Psoas muscle (tissue), 8 donors: ENCODE measurements around the gene GAPDH. TPM values are rescaled to one million over a fixed set of nuclear protein-coding genes. Genes with fewer than 3 reads are reported as not detected.
A peak's percentile ranks its signal among the peaks of the same experiment; 100 is the strongest.

Source experiments
- ATAC-seq, 4 donors: fragments of 200-7000 bp; cut with Tn5 transposase; one replicate each; pipeline ENCODE4 v1.9.1; 2020; ENCODE audit warnings: moderate library complexity in 3 of 4, mild to moderate bottlenecking in 2 of 4
- DNase-seq, 2 donors: peaks; one replicate each; pipeline ENCODE4 v3.0.0-alpha.2; 2020
- H3K27ac ChIP-seq: fragments of 200-600 bp; one replicate; pipeline ENCODE4 v1.8.0; 2022
- H3K27me3 ChIP-seq, 3 donors: fragments of 200-600 bp in 1 of 3; one replicate each; pipeline versions ENCODE4 v1.6.1 to v1.8.0; 2013 to 2022; ENCODE audit warnings: low read length in 2 of 3, mild to moderate bottlenecking in 2 of 3, moderate library complexity in 1 of 3; ENCODE audit not compliant: insufficient read depth in 3 of 3
- H3K36me3 ChIP-seq, 2 donors: fragments of 200-600 bp in 1 of 2; one replicate each; pipeline versions ENCODE4 v1.6.1 to v1.8.0; 2013 to 2022; ENCODE audit warnings: low read depth in 1 of 2, mild to moderate bottlenecking in 1 of 2, moderate library complexity in 1 of 2; ENCODE audit not compliant: insufficient read depth in 1 of 2
- H3K4me1 ChIP-seq: fragments of 200-600 bp; one replicate; pipeline ENCODE4 v1.8.0; 2022
- H3K4me3 ChIP-seq: fragments of 200-600 bp; one replicate; pipeline ENCODE4 v1.8.0; 2022; ENCODE audit warnings: mild to moderate bottlenecking
- H3K9me3 ChIP-seq: fragments of 200-600 bp; one replicate; pipeline ENCODE4 v1.8.0; 2022
- WGBS, 3 donors: extraction: QIAGEN DNeasy Blood & Tissue Kit; methylation state at CpG; one replicate each; pipeline versions ENCODE4 v1.1.6 to v1.1.7; 2013; 5-methylcytosine and 5-hydroxymethylcytosine counted together
- intact Hi-C, 2 donors: fragments of 100-400 bp; cut with DNase I; formaldehyde crosslinking; loops; one replicate each; pipeline versions ENCODE4 v1.11.0 to v1.14.2; 2022
- polyA plus RNA-seq, 3 donors: library from polyadenylated mRNA; stranded (reverse); fragments of 200-250 nt; gene quantifications; one replicate each; pipeline ENCODE4 v1.2.3, GENCODE V29; 2013
- total RNA-seq, 4 donors: library from RNA; stranded (reverse); fragmentation: NEBNext Ultra II Directional in 2 of 4; extraction: Animal tissue kit (Norgen Biotek cat#: 25700) in 2 of 4; gene quantifications; one replicate each; pipeline versions ENCODE4 v1.2.1 to v1.2.4, GENCODE V29; 2021 to 2023
- TF ChIP-seq, protein P1 (sequence below): fragments of 200-600 bp; IDR thresholded peaks from one replicate; pipeline ENCODE4 v1.8.0; 2022; ENCODE audit warnings: antibody characterized with exemption
- donor health status: healthy with polysubstance abuse.
- donor health status: DM: no; HTN: no; CAD: no; lungs with moderate emphysema.
- donor health status: Bipolar disorder and iron deficiency.
- donor health status: healthy.
- donor health status: DM: yes; HTN: yes; CAD: no.
- donor health status: DM: no; HTN: no; CAD: no.
- donor health status: DM: no; HTN: no; CAD: no.
- donor health status: DM: yes; HTN: yes; CAD: no.

GAPDH gene
- total and polyA plus RNA-seq, 7 donors, result 7,136 to 18,891 (median 10,253) TPM

DNA sequence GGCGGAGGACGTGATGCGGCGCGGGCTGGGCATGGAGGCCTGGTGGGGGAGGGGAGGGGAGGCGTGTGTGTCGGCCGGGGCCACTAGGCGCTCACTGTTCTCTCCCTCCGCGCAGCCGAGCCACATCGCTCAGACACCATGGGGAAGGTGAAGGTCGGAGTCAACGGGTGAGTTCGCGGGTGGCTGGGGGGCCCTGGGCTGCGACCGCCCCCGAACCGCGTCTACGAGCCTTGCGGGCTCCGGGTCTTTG lies 303 bp downstream of the GAPDH start:
- TF ChIP-seq, protein P1, sequence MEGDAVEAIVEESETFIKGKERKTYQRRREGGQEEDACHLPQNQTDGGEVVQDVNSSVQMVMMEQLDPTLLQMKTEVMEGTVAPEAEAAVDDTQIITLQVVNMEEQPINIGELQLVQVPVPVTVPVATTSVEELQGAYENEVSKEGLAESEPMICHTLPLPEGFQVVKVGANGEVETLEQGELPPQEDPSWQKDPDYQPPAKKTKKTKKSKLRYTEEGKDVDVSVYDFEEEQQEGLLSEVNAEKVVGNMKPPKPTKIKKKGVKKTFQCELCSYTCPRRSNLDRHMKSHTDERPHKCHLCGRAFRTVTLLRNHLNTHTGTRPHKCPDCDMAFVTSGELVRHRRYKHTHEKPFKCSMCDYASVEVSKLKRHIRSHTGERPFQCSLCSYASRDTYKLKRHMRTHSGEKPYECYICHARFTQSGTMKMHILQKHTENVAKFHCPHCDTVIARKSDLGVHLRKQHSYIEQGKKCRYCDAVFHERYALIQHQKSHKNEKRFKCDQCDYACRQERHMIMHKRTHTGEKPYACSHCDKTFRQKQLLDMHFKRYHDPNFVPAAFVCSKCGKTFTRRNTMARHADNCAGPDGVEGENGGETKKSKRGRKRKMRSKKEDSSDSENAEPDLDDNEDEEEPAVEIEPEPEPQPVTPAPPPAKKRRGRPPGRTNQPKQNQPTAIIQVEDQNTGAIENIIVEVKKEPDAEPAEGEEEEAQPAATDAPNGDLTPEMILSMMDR, result no peak
- intact Hi-C loops, result loop anchor here in 1 of 2 donors (2.0 to 5.0 kb wide), 2 partner anchors 16 to 42 kb away; partner anchors contain the start of genes MRPL51 and NCAPD2

DNA sequence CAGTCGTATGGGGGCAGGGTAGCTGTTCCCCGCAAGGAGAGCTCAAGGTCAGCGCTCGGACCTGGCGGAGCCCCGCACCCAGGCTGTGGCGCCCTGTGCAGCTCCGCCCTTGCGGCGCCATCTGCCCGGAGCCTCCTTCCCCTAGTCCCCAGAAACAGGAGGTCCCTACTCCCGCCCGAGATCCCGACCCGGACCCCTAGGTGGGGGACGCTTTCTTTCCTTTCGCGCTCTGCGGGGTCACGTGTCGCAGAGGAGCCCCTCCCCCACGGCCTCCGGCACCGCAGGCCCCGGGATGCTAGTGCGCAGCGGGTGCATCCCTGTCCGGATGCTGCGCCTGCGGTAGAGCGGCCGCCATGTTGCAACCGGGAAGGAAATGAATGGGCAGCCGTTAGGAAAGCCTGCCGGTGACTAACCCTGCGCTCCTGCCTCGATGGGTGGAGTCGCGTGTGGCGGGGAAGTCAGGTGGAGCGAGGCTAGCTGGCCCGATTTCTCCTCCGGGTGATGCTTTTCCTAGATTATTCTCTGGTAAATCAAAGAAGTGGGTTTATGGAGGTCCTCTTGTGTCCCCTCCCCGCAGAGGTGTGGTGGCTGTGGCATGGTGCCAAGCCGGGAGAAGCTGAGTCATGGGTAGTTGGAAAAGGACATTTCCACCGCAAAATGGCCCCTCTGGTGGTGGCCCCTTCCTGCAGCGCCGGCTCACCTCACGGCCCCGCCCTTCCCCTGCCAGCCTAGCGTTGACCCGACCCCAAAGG lies 804 bp downstream of the GAPDH start:
- peak; percentile 14 to 61 (median 34) for ATAC-seq
- DNase-seq, result peak; percentile 85 to 90
- TF ChIP-seq, protein P1, result no peak
- Histone ChIP-seq H3K4me1 (peaks cover 54% of the 10 kb centered on the region), H3K9me3 (no peaks in the 10 kb centered on the region), H3K27ac (peak overlapping the region; percentile 97), H3K36me3 (peaks cover 0 to 64% of the 10 kb centered on the region in 2 donors), H3K4me3 (peak overlapping the region; percentile 86), H3K27me3 (no peaks in the 10 kb centered on the region)
- 0% methylated on average over 40 to 52 of the region's 52 CpGs for WGBS, 3 donors
- intact Hi-C loops, result loop anchor here (2.0 to 5.0 kb wide), 5 partner anchors 16 to 198 kb away; partner anchors contain the start of genes MRPL51 (in 1 of the 2), NCAPD2 (in 1 of the 2) and TNFRSF1A (in 1 of the 2)

More for the DNA sequence above, 303 bp downstream of the GAPDH start:
- ATAC-seq, result peak; percentile 30 to 58 (median 46)
- no peaks in the 10 kb centered on the region for H3K9me3 ChIP-seq
- H3K27me3 ChIP-seq, result no peaks in the 10 kb centered on the region
- WGBS, 3 donors, result 0 to 1% (median 0%) methylated on average over 6 to 25 of the region's 25 CpGs
- peaks cover 0 to 64% of the 10 kb centered on the region in 2 donors for H3K36me3 ChIP-seq
- H3K27ac ChIP-seq, result peak overlapping the region; percentile 97
- DNase-seq, result peak in 1 of 2 donors; percentile 83
- H3K4me1 ChIP-seq, result peaks cover 49% of the 10 kb centered on the region
- peak overlapping the region; percentile 86 for H3K4me3 ChIP-seq

DNA sequence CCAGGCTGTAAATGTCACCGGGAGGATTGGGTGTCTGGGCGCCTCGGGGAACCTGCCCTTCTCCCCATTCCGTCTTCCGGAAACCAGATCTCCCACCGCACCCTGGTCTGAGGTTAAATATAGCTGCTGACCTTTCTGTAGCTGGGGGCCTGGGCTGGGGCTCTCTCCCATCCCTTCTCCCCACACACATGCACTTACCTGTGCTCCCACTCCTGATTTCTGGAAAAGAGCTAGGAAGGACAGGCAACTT lies 1.3 kb downstream of the GAPDH start:
- WGBS, 3 donors, result 0 to 4% (median 0%) methylated on average over 4 to 6 of the region's 6 CpGs
- no peaks in the 10 kb centered on the region for H3K27me3 ChIP-seq
- H3K36me3 ChIP-seq, result peaks cover 0 to 61% of the 10 kb centered on the region in 2 donors
- intact Hi-C loops, result loop anchor here (2.0 to 5.0 kb wide), 4 partner anchors 15 to 198 kb away; partner anchors contain the start of gene TNFRSF1A (in 1 of the 2)
- peaks cover 57% of the 10 kb centered on the region for H3K4me1 ChIP-seq
- peak overlapping the region; percentile 97 for H3K27ac ChIP-seq
- no peak for DNase-seq
- TF ChIP-seq, protein P1, result no peak
- peak overlapping the region; percentile 86 for H3K4me3 ChIP-seq
- no peaks in the 10 kb centered on the region for H3K9me3 ChIP-seq
- ATAC-seq, result peak; percentile 0 to 8 (median 2)

DNA sequence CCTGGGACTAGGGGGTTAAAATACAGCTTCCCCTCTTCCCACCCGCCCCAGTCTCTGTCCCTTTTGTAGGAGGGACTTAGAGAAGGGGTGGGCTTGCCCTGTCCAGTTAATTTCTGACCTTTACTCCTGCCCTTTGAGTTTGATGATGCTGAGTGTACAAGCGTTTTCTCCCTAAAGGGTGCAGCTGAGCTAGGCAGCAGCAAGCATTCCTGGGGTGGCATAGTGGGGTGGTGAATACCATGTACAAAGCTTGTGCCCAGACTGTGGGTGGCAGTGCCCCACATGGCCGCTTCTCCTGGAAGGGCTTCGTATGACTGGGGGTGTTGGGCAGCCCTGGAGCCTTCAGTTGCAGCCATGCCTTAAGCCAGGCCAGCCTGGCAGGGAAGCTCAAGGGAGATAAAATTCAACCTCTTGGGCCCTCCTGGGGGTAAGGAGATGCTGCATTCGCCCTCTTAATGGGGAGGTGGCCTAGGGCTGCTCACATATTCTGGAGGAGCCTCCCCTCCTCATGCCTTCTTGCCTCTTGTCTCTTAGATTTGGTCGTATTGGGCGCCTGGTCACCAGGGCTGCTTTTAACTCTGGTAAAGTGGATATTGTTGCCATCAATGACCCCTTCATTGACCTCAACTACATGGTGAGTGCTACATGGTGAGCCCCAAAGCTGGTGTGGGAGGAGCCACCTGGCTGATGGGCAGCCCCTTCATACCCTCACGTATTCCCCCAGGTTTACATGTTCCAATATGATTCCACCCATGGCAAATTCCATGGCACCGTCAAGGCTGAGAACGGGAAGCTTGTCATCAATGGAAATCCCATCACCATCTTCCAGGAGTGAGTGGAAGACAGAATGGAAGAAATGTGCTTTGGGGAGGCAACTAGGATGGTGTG lies 1.9 kb downstream of the GAPDH start:
- WGBS, 3 donors, result 22 to 38% (median 27%) methylated on average over 10 of the region's 10 CpGs
- TF ChIP-seq, protein P1, result no peak
- H3K27ac ChIP-seq, result peak overlapping the region; percentile 97
- H3K4me1 ChIP-seq, result peaks cover 63% of the 10 kb centered on the region
- H3K36me3 ChIP-seq, result peaks cover 0 to 55% of the 10 kb centered on the region in 2 donors
- H3K27me3 ChIP-seq, result no peaks in the 10 kb centered on the region
- ATAC-seq (no peak), DNase-seq (no peak)
- H3K9me3 ChIP-seq, result no peaks in the 10 kb centered on the region
- peak overlapping the region; percentile 86 for H3K4me3 ChIP-seq
- intact Hi-C loops, result loop anchor here (2.0 to 5.0 kb wide), 5 partner anchors 15 to 199 kb away; partner anchors contain the start of gene TNFRSF1A (in 1 of the 2)
